GM12872 (cell line): ENCODE data around the gene TNIP1.

Experiments
- TF ChIP-seq, protein P1 (sequence below): IDR thresholded peaks from 3 replicates; pipeline ENCODE4 v1.5.1; 2011; ENCODE audit warnings: low read depth, mild to moderate bottlenecking, low read length, moderate library complexity; ENCODE audit not compliant: insufficient read depth

The TNIP1 gene

DNA sequence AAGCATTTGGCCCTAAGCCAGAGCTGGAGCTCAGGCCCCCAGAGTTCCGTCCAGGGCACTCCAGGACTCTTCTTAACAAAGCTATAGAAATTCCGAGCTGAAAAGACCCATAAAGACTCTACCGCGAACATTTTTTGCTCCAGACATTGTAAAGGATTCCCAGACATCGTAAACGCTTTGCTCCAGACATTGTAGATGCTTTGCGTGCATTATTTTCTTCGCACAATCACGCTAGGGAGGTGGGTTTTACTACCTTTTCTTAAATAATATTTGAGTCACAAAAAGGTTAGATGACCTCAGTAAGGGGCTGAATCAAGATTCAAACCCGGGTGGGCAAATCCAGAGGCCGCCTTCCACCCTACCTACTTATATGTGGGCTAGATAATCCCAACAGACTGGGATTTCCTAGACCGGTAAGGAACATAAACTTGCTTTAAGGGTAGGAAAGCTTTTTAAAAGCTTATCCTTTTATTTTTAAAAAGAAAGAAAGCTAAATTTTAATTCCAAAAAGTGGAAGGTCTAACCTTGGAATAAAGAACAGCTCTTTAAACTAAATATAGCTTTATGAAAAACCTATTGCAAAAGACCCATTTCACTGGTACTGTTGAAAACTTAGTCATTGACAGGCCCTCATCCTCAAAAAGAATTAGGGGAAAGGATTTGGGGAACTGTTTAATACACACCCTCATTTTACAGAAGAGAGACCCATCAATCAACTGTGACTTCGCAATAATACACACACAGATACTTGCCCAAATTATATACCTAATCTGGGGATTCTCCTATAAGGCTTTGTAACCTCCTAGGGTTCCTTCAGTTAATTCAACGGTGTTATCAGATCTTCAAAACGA is 822 bp upstream of the TNIP1 start:
- TF ChIP-seq, protein P1, sequence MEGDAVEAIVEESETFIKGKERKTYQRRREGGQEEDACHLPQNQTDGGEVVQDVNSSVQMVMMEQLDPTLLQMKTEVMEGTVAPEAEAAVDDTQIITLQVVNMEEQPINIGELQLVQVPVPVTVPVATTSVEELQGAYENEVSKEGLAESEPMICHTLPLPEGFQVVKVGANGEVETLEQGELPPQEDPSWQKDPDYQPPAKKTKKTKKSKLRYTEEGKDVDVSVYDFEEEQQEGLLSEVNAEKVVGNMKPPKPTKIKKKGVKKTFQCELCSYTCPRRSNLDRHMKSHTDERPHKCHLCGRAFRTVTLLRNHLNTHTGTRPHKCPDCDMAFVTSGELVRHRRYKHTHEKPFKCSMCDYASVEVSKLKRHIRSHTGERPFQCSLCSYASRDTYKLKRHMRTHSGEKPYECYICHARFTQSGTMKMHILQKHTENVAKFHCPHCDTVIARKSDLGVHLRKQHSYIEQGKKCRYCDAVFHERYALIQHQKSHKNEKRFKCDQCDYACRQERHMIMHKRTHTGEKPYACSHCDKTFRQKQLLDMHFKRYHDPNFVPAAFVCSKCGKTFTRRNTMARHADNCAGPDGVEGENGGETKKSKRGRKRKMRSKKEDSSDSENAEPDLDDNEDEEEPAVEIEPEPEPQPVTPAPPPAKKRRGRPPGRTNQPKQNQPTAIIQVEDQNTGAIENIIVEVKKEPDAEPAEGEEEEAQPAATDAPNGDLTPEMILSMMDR: no peak

DNA sequence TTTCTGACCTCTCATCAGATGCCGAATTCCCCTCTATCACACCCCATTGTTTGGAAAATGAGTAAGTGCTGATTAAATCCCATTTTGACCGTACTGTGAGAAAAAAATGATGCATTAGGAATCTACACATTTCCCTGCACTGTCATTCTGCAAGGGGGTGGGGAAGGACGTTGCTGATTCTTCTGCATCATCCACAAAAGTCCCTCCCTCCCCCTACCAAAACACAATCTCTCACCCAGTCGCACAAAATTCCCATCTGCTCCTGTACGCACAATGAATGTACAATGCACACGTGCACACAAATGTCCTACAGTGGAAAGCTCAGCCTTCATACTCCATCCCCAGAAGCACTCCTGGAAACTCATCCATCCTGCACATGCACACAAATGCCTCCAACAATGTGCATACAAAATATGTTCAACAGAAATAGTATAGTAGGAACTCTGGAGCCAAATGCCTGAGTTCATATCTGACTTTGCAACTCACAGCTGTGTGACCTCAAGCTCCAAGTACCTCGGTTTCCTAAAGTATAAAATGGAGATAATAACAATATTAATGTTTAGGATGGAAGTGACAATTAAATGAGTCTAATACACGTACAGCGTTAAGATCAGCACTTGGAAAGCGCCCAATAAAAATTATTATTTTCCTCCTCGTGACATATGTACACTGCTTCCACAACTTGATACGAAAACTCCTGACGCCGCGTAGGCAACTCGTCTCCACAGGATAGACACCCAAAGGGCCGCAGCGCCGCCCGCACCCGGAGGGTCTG is 809 bp downstream of the TNIP1 start:
- TF ChIP-seq, protein P1: no peak

DNA sequence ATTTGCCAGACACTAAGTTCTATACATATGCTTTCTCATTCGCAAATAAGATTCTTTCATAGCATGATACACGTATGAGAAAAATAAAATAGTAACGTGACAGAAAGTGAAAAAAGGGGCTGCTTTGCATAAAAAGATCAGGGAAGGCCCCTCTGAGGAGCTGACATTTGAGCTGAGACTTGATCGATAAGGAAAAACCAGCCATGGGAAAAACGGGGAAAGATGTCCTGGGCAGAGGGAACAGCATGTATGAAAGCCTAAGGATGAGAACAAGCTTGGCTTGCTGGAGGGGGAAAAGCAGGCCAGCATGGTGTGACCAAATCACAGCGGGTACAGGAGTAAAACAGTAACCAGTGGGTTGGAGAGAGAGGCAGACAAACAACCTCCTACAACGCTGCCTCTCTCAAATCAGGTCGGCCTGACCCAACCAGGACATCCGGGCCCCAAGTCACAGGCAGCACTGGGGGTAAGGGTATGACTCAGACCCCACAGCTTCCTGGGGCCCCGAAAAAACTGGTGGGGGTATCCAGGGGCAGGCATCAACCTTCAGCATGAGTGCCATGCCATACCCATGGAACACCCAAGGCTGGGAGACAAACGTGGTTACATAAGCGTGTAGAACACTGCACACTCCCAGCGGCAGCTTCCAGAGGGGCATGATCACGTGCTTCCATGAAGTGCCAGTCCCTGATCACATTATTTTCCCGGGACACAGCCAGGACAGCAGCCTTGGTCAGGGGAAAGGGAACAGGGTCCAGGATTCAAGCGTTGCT is 2.2 kb downstream of the TNIP1 start:
- TF ChIP-seq, protein P1: no peak

DNA sequence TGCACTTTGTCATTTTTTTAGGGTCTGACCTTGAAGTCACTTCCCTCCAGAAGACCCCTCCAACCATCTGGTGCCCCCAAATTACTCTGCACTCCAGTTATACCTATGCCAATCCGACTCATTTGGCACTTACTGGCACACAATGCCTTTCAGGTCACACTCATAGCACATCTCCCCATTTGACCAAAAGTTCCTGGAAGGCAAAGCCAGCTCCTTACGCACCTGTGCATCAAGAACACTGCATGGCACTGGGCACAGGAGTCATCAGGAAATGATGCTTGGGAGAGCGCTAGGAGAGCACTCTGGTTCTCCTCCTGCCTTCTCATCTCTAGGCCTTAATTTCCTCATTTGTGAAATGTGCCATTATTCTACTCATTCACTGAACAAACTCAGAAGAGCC is 2.9 kb downstream of the TNIP1 start:
- TF ChIP-seq, protein P1: no peak

DNA sequence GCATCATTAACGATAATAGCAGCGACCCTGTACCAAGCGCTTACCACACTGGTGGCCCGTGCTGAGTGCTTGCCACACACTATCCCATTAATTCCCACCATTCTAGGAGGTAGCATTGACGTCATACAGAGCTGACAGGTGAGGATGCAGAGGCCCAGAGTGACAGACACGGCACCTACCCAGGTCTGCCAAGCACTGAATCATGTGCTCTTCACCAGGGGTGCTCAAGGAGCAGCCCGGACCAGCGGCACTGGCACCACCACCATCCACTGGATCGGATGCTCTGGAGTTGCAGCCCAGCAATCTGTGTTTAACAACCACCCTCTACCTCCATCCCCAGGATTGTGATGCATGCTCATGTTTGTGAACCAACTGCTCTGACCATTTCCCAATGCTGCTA is 3.4 kb downstream of the TNIP1 start:
- TF ChIP-seq, protein P1: no peak

DNA sequence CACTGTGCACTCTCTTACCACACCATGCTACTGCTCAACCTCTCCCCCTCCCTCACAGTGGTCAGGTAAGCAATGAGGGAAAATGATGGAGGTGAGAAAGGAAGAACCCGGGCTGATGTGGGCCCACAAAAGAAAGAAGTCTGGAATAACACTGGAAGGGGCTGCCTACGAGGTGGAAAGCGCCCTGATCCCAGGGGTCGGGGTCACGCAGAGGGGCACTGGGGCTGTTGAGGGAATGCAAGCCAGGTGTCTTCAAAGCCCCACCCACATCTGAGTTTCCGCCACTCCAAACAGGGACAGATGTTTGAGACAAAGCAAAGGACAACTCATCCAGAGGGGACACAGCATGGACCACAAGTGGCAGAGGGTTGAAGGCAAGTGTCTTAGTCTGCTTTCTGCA is 4.2 kb downstream of the TNIP1 start:
- TF ChIP-seq, protein P1: no peak; the same call in 2 of the 3 replicates
